PFSK-1 (cell line): ENCODE results near the gene RPP25L. TPM values are rescaled to one million over a fixed set of nuclear protein-coding genes. Genes with fewer than 3 reads are reported as not detected.

Experiments
- FOXP2 ChIP-seq: optimal IDR thresholded peaks from 2 replicates; pipeline ENCODE3; 2011; ENCODE audit warnings: borderline replicate concordance, control low read depth, inconsistent platforms; ENCODE audit not compliant: insufficient read depth; ENCODE audit errors: extremely low read length, extremely low read depth
- POLR2AphosphoS5 ChIP-seq: IDR thresholded peaks from 2 replicates; pipeline ENCODE4 v1.6.1; 2012; ENCODE audit warnings: low read depth, mild to moderate bottlenecking, control low read depth, low read length, moderate library complexity
- SIN3A ChIP-seq: IDR thresholded peaks from 2 replicates; pipeline ENCODE4 v1.6.1; 2012; ENCODE audit warnings: mild to moderate bottlenecking, low read length, moderate library complexity, borderline replicate concordance; ENCODE audit not compliant: insufficient read depth
- TAF1 ChIP-seq: IDR thresholded peaks from 2 replicates; pipeline ENCODE4 v1.6.1; 2012; ENCODE audit warnings: low read length, control low read depth, borderline replicate concordance; ENCODE audit not compliant: insufficient read depth
- polyA plus RNA-seq: library from polyadenylated mRNA; unstranded; fragments of >200 nt; gene quantifications from one replicate; pipeline ENCODE4 v1.2.1, GENCODE V29; 2012; ENCODE audit warnings: low read depth, missing spikeins; ENCODE audit not compliant: insufficient read length
- TF ChIP-seq, protein P1 (sequence below), 2 experiments: IDR thresholded peaks; 2 replicates each; pipeline versions ENCODE4 v1.6.1 to v1.8.0; 2011 to 2012; ENCODE audit warnings: low read depth in 2 of 2, low read length in 2 of 2, control low read depth in 1 of 2, inconsistent platforms in 1 of 2, mild to moderate bottlenecking in 1 of 2, moderate library complexity in 1 of 2; ENCODE audit not compliant: insufficient read depth in 1 of 2

Gene RPP25L
- polyA plus RNA-seq: 44.2 TPM

DNA sequence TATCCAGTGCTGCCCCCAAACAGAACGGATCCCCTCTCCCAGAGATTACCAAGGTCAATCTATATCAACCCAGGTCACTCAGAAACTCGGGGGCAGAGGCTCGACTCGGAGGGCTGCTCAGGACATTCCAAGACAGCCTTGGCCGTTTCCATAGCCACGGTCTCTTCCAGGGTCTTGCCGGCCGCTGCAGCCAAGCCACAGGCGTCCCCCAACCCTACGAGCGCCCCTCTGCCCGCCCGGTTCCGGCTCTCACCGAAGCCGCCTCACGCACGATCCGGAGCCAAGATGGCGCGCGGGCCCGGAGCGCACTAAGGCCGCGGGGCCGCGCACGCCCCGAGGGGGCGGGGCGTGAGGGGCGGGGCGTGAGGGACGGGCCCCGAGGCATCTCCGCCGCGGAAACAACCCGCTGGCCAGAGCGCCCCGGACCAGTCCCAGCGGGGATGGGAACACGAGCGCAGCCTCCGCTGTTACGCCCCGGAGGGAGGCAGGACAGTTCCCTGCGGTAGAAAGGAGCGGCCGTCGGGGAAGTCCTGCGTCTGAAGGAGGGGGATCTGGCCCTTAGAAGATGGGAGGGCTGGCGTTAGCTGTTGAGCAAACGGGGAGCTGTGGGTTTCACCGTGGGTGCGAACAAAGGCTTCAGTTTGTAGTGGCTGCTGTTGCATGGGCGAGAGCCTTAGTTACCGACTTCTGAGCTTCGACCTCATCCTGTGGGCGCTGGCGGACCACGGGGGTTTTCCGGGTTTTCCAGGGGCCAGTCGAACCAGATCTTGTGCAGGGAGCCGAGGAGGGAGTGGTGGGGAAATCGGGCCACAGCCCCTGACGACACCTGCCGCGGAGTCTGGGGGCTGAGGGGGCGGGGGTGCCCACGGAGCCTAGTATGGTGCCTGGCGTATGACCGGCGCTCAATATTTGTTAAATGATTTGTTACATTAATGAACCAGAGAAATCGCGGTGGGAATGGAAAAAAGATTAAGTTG, at the start of gene RPP25L:
RPP25L (minus strand) TSS at position 287 of the 977 bp plus-strand sequence. CDS start 801 bp downstream, outside the sequence.
- TF ChIP-seq, protein P1, sequence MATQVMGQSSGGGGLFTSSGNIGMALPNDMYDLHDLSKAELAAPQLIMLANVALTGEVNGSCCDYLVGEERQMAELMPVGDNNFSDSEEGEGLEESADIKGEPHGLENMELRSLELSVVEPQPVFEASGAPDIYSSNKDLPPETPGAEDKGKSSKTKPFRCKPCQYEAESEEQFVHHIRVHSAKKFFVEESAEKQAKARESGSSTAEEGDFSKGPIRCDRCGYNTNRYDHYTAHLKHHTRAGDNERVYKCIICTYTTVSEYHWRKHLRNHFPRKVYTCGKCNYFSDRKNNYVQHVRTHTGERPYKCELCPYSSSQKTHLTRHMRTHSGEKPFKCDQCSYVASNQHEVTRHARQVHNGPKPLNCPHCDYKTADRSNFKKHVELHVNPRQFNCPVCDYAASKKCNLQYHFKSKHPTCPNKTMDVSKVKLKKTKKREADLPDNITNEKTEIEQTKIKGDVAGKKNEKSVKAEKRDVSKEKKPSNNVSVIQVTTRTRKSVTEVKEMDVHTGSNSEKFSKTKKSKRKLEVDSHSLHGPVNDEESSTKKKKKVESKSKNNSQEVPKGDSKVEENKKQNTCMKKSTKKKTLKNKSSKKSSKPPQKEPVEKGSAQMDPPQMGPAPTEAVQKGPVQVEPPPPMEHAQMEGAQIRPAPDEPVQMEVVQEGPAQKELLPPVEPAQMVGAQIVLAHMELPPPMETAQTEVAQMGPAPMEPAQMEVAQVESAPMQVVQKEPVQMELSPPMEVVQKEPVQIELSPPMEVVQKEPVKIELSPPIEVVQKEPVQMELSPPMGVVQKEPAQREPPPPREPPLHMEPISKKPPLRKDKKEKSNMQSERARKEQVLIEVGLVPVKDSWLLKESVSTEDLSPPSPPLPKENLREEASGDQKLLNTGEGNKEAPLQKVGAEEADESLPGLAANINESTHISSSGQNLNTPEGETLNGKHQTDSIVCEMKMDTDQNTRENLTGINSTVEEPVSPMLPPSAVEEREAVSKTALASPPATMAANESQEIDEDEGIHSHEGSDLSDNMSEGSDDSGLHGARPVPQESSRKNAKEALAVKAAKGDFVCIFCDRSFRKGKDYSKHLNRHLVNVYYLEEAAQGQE (IDR thresholded peaks at IDR 0.05; ENCODE audit: insufficient read depth in 1 of 2, low read depth in 2 of 2, low read length in 2 of 2): no peak
- TF ChIP-seq SIN3A (0 out of 2 replicates have a peak, but pooled peaks have one; percentile 45), POLR2AphosphoS5 (peak; percentile 87), TAF1 (peak; percentile 87), FOXP2 (no peak)

DNA sequence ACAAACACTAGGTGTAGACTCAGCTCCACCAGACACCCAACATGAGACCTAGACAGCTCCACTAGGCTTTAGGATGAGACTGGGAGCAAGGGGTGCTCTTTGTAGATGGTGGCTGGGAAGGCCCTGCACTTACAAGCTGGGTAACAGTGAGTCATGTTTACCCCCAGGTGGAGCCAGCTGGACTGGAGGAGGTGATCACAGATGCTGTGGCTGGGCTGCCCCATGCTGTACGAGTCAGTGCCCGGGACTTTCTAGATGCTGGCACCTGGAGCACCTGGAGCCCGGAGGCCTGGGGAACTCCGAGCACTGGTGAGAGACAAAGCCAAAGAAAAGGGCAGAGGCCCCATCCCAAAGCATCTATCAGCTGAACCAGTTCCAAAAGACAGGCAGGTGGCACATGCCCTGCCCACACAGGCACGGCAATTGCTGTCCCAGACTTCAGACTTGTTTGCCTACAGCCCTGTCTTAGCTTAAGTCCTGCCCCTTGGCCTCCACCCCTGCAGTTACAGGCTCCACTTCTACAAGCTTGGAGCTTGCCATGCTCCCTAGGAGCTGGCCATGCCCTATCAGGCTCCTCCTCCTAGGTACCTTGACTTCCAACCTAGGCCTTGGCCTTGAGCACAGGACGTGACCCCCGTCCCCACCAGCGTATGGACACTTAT, 47.8 kb upstream of the RPP25L start:
- TF ChIP-seq FOXP2 (no peak), TAF1 (no peak), POLR2AphosphoS5 (no peak), SIN3A (no peak)
- TF ChIP-seq, protein P1 (IDR thresholded peaks at IDR 0.05; ENCODE audit: insufficient read depth in 1 of 2, low read depth in 2 of 2, low read length in 2 of 2): no peak

DNA sequence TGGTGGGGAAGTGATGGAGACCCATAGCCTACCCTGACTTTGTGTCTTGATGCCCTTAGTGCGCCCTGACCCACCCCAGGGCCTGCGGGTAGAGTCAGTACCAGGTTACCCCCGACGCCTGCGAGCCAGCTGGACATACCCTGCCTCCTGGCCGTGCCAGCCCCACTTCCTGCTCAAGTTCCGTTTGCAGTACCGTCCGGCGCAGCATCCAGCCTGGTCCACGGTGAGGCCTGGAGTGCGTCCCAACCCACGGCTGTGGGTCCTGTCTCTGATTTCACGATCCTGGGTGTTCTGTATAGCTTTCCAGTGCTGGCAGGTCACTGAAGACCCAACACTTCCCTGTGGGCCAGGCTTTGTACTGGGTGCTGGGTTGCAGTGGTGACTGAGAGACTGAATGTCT, 46.6 kb upstream of the RPP25L start:
- TF ChIP-seq FOXP2 (no peak), SIN3A (no peak), TAF1 (no peak), POLR2AphosphoS5 (no peak)
- TF ChIP-seq, protein P1 (IDR thresholded peaks at IDR 0.05; ENCODE audit: insufficient read depth in 1 of 2, low read depth in 2 of 2, low read length in 2 of 2): no peak

DNA sequence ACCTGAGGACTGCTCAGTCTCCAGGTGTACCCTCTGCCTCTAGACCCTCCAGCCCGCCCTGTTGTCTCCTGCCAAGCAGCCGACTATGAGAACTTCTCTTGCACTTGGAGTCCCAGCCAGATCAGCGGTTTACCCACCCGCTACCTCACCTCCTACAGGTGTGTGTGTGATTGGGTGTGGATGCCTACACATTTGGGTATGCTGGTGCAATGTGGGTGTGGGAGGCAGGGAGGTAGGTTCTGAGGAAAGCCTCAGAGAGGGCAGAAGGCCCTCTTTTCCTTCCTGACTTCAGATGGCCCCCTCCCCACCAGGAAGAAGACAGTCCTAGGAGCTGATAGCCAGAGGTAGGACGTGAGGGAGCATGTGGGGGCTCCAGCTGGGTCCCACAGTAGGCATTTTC, 45.1 kb upstream of the RPP25L start:
- TF ChIP-seq FOXP2: no peak
- TF ChIP-seq, protein P1 (IDR thresholded peaks at IDR 0.05; ENCODE audit: insufficient read depth in 1 of 2, low read depth in 2 of 2, low read length in 2 of 2): no peak
- no peak for TF ChIP-seq TAF1
- no peak for TF ChIP-seq POLR2AphosphoS5
- TF ChIP-seq SIN3A: no peak
